Rectal smooth muscle tissue (tissue), 1 donor: ENCODE data around the gene UBL3.

ENCODE experiments used
- H3K27ac ChIP-seq: one replicate; pipeline ENCODE4 v1.7.0; 2013; ENCODE audit warnings: low read depth, low read length, inconsistent platforms
- H3K27me3 ChIP-seq: one replicate; pipeline ENCODE4 v1.7.0; 2013; ENCODE audit warnings: low read length; ENCODE audit not compliant: control insufficient read depth, insufficient read depth
- H3K36me3 ChIP-seq: one replicate; pipeline ENCODE4 v1.7.0; 2013; ENCODE audit warnings: low read length; ENCODE audit not compliant: control insufficient read depth, insufficient read depth
- H3K4me1 ChIP-seq: one replicate; pipeline ENCODE4 v1.7.0; 2013; ENCODE audit warnings: low read length; ENCODE audit not compliant: control insufficient read depth, insufficient read depth
- H3K4me3 ChIP-seq: one replicate; pipeline ENCODE4 v1.7.0; 2013; ENCODE audit warnings: low read length
- H3K9ac ChIP-seq: one replicate; pipeline ENCODE4 v1.7.0; 2013; ENCODE audit warnings: low read length

The UBL3 gene

GRCh38 chr13:29855009-29855408, 4.6 kb upstream of the UBL3 start:
- H3K4me1 ChIP-seq: no peaks in the 10 kb centered on the region
- no peaks in the 10 kb centered on the region for H3K36me3 ChIP-seq
- H3K27ac ChIP-seq: no peak overlapping the region
- H3K27me3 ChIP-seq: no peaks in the 10 kb centered on the region
- H3K9ac ChIP-seq: no peak overlapping the region
- no peak overlapping the region for H3K4me3 ChIP-seq

- no peak overlapping the region for H3K9ac ChIP-seq
- H3K27me3 ChIP-seq: no peaks in the 10 kb centered on the region
- no peak overlapping the region for H3K4me3 ChIP-seq
- H3K36me3 ChIP-seq: no peaks in the 10 kb centered on the region
- H3K4me1 ChIP-seq: no peaks in the 10 kb centered on the region
- no peak overlapping the region for H3K27ac ChIP-seq
Measured at GRCh38 chr13:29853131-29853530, 2.7 kb upstream of the UBL3 start.

- Histone ChIP-seq H3K4me1 (no peaks in the 10 kb centered on the region), H3K36me3 (no peaks in the 10 kb centered on the region), H3K9ac (no peak overlapping the region), H3K27me3 (no peaks in the 10 kb centered on the region), H3K27ac (no peak overlapping the region), H3K4me3 (no peak overlapping the region)
Measured at GRCh38 chr13:29852472-29853054, 2.1 kb upstream of the UBL3 start.

GRCh38 chr13:29849731-29850212, 645 bp downstream of the UBL3 start:
- Histone ChIP-seq H3K4me3 (peak overlapping the region; percentile 86), H3K4me1 (peaks cover 11% of the 10 kb centered on the region), H3K9ac (peak overlapping the region; percentile 79), H3K27me3 (no peaks in the 10 kb centered on the region), H3K27ac (peak overlapping the region; percentile 96), H3K36me3 (no peaks in the 10 kb centered on the region)

- Histone ChIP-seq H3K27ac (peak overlapping the region; percentile 96), H3K36me3 (no peaks in the 10 kb centered on the region), H3K9ac (peak overlapping the region; percentile 79), H3K4me1 (peaks cover 11% of the 10 kb centered on the region), H3K4me3 (peak overlapping the region; percentile 86), H3K27me3 (no peaks in the 10 kb centered on the region)
Measured at GRCh38 chr13:29849071-29849631, 1.3 kb downstream of the UBL3 start.

DNA sequence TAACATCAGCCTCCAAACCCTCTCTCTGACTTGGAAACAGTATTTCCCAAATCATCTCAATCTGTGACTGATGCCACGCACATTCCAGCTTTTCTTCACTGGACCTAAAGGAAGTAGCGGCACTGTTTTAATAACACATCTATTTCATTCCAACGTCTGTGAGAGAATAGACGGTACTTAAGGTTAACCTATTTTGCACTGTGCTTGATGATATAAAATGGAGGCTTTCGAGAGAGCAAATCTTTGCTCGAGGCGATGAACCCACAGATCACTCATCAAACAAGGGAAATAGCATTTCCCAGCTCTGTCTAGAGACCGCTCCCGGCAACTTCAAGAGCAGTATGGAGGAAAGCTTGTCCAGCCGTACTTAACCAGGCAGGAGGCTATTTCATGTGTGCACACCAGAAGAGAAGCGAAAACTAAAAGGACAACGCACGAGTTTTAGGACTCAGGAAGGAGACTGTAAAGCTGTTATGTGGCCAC, 2.9 kb downstream of the UBL3 start:
- peaks cover 11% of the 10 kb centered on the region for H3K4me1 ChIP-seq
- H3K4me3 ChIP-seq: peak overlapping the region; percentile 56
- no peaks in the 10 kb centered on the region for H3K27me3 ChIP-seq
- no peaks in the 10 kb centered on the region for H3K36me3 ChIP-seq
- H3K9ac ChIP-seq: no peak overlapping the region
- peak overlapping the region; percentile 70 for H3K27ac ChIP-seq

- Histone ChIP-seq H3K27me3 (no peaks in the 10 kb centered on the region), H3K27ac (peak overlapping the region; percentile 70), H3K9ac (no peak overlapping the region)
Measured at GRCh38 chr13:29846475-29847256, 3.8 kb downstream of the UBL3 start.

DNA sequence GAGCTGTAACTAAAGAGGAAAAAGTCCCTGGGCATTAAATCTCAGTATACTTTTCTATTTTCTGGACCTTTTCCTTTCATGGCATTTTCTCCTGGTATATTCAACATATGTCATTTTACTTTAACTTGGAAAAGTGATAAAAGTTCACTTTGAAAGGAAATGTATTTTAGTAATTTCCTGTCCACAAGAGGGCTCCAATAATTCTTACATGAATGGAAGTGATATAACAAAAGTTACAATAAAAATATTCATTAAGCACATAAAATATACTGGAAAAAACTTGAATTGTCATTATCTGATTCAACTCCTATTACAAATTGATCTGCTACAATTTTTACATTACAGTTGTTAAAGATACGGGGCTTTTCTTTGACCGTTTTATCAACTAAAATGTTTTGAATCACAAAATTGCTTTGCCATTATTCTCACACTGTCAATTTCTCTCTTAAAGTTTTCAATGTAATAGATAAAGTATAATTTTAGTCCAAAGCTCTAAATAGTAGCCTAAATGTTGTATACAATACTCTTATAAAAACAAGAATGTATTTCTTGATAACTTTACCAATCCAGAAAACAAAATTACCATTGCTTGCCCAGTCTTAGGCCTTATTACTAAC, 4.9 kb downstream of the UBL3 start:
- Histone ChIP-seq H3K27ac (no peak overlapping the region), H3K36me3 (no peaks in the 10 kb centered on the region), H3K27me3 (no peaks in the 10 kb centered on the region), H3K4me1 (peaks cover 15% of the 10 kb centered on the region), H3K9ac (no peak overlapping the region), H3K4me3 (no peak overlapping the region)

More at GRCh38 chr13:29846475-29847256, 3.8 kb downstream of the UBL3 start:
- peaks cover 11% of the 10 kb centered on the region for H3K4me1 ChIP-seq
- H3K4me3 ChIP-seq: peak overlapping the region; percentile 56
- H3K36me3 ChIP-seq: no peaks in the 10 kb centered on the region

- Histone ChIP-seq H3K4me3 (no peak overlapping the region), H3K27ac (no peak overlapping the region), H3K4me1 (peaks cover 15% of the 10 kb centered on the region), H3K9ac (no peak overlapping the region), H3K36me3 (no peaks in the 10 kb centered on the region), H3K27me3 (no peaks in the 10 kb centered on the region)
Measured at GRCh38 chr13:29844441-29844840, 6.0 kb downstream of the UBL3 start.

- Histone ChIP-seq H3K4me1 (peaks cover 5% of the 10 kb centered on the region), H3K27me3 (no peaks in the 10 kb centered on the region), H3K36me3 (no peaks in the 10 kb centered on the region), H3K9ac (no peak overlapping the region), H3K4me3 (no peak overlapping the region), H3K27ac (no peak overlapping the region)
Measured at GRCh38 chr13:29840585-29840984, 9.8 kb downstream of the UBL3 start.

DNA sequence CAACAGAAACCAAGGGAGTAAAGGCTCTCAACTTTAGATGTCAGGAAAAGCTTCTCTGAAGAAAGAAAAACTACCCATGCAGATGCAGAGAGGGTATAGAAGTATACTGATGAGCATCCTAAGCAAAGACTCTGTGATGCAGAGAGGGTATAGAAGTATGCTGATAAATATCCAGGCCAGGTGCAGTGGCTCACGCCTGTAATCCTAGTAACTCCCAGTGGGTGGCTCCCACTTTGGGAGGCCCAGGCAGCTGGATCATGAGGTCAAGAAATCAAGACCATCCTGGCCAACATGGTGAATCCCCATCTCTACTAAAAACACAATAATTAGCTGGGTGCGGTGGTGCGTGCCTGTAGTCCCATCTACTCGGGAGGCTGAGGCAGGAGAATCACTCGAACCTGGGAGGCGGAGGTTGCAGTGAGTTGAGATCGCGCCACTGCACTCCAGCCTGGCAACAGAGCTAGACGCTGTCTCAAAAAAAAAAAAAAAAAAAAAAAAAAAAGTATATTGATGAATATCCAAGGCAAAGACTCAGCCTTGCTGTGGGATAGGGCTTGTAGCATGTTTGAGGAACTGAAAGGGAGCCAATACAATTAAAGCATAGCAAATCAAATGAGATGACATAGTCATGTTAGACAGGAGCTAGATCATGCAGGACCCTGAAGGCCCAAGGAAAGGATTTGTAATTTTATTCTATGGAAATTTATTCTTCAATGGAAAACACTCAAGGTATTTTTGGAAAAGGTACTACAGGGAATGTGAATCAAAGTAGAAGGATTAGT, 14.9 kb downstream of the UBL3 start:
- no peaks in the 10 kb centered on the region for H3K4me1 ChIP-seq
- H3K27me3 ChIP-seq: no peaks in the 10 kb centered on the region
- H3K27ac ChIP-seq: no peak overlapping the region
- no peaks in the 10 kb centered on the region for H3K36me3 ChIP-seq
- H3K4me3 ChIP-seq: no peak overlapping the region
- no peak overlapping the region for H3K9ac ChIP-seq
